PFSK-1 (cell line): Measurements from ENCODE around the gene CER1.

ENCODE experiments used
- FOXP2 ChIP-seq: optimal IDR thresholded peaks from 2 replicates; pipeline ENCODE3; 2011; ENCODE audit warnings: borderline replicate concordance, control low read depth, inconsistent platforms; ENCODE audit not compliant: insufficient read depth; ENCODE audit errors: extremely low read length, extremely low read depth
- POLR2AphosphoS5 ChIP-seq: IDR thresholded peaks from 2 replicates; pipeline ENCODE4 v1.6.1; 2012; ENCODE audit warnings: low read depth, mild to moderate bottlenecking, control low read depth, low read length, moderate library complexity
- REST ChIP-seq, 2 experiments: IDR thresholded peaks; 2 replicates each; pipeline versions ENCODE4 v1.6.1 to v1.8.0; 2011 to 2012; ENCODE audit warnings: low read depth in 2 of 2, low read length in 2 of 2, control low read depth in 1 of 2, inconsistent platforms in 1 of 2, mild to moderate bottlenecking in 1 of 2, moderate library complexity in 1 of 2; ENCODE audit not compliant: insufficient read depth in 1 of 2
- SIN3A ChIP-seq: IDR thresholded peaks from 2 replicates; pipeline ENCODE4 v1.6.1; 2012; ENCODE audit warnings: mild to moderate bottlenecking, low read length, moderate library complexity, borderline replicate concordance; ENCODE audit not compliant: insufficient read depth
- TAF1 ChIP-seq: IDR thresholded peaks from 2 replicates; pipeline ENCODE4 v1.6.1; 2012; ENCODE audit warnings: low read length, control low read depth, borderline replicate concordance; ENCODE audit not compliant: insufficient read depth

The CER1 gene

DNA sequence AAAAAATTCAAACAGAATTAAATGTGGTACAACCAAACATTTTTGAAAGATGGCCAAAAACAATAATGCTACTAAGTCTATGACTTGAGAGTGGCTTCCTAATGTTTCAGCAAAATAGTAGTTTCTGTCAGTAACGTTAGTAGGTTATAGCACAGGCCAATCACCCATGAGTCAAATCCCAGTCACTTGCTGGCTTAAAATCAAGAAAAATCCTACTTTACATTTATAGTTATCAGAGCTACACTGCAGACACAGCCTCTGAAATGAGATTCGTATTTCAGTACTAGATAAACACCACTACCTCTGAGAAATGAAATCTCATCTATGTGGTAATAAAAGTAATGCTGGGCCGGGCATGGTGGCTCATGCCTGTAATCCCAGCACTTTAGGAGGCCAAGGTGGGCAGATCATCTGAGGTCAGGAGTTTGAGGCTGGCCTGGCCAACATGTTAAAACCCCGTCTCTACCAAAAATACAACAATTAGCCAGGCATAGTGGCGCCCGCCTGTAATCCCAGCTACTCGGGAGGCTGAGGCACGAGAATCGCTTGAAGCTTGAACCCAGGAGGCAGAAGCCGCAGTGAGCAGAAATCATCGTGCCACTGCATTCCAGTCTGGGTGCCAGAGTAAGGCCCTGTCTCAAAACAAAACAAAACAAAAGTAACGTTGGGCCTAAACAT, 35.4 kb downstream of the CER1 start:
- TF ChIP-seq REST (IDR thresholded peaks at IDR 0.05; ENCODE audit: insufficient read depth in 1 of 2, low read depth in 2 of 2, low read length in 2 of 2) (no peak), TAF1 (no peak), SIN3A (no peak), FOXP2 (no peak), POLR2AphosphoS5 (no peak)

DNA sequence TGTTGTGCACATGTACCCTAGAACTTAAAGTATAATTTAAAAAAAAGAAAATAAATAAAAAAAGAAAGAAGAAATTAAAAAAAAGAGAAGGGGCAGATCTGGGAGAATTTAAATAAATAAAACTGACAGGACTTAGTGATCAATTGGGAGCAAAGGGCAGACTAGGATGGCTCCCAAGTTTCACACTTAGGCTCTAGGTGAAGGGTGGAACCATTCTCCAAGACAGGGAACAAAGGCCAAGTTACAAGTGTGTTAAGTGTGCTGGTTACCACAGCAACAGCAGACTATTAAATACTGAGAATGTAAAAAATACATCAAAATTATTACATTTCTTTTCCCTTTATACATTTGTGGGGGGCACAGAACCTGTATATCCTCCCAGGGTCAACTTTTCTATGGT, 36.4 kb downstream of the CER1 start:
- TF ChIP-seq POLR2AphosphoS5 = no peak

DNA sequence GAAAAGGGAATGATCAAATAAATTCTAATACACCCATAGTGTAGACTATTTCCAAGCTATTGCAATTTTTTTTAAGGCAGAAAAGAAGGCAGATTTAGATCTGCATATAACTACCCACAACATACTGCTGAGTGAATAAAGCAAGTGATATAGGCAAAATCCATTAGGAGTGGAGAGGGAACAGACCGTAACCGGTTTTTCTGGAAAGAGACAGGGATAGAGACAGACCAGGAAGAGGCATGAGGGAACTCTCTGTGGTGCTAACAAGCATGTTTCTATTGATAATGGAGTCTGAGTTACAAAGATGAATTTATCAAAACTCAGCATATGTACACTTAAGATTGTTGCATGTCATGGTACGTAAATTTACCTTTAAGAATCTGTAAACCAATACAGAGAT, 43.8 kb downstream of the CER1 start:
- no peak for TF ChIP-seq POLR2AphosphoS5
- no peak for TF ChIP-seq SIN3A
- TF ChIP-seq TAF1 = no peak
- no peak for TF ChIP-seq REST (IDR thresholded peaks at IDR 0.05; ENCODE audit: insufficient read depth in 1 of 2, low read depth in 2 of 2, low read length in 2 of 2)
- TF ChIP-seq FOXP2 = no peak

- TF ChIP-seq SIN3A = no peak
- no peak for TF ChIP-seq TAF1
- no peak for TF ChIP-seq FOXP2
These were observed 44.7 kb downstream of the CER1 start for GRCh38 chr9:14677872-14678271.

GRCh38 chr9:14677396-14677795, 45.1 kb downstream of the CER1 start:
- TF ChIP-seq POLR2AphosphoS5 = no peak
- no peak for TF ChIP-seq SIN3A
- no peak for TF ChIP-seq REST (IDR thresholded peaks at IDR 0.05; ENCODE audit: insufficient read depth in 1 of 2, low read depth in 2 of 2, low read length in 2 of 2)
- TF ChIP-seq TAF1 = no peak
- no peak for TF ChIP-seq FOXP2

- TF ChIP-seq SIN3A = no peak
- no peak for TF ChIP-seq FOXP2
- TF ChIP-seq TAF1 = no peak
- no peak for TF ChIP-seq POLR2AphosphoS5
- TF ChIP-seq REST (IDR thresholded peaks at IDR 0.05; ENCODE audit: insufficient read depth in 1 of 2, low read depth in 2 of 2, low read length in 2 of 2) = no peak
These were observed 47.9 kb downstream of the CER1 start for GRCh38 chr9:14674630-14675029.
